Measurements from ENCODE around the gene ECHDC1. TPM values are rescaled to one million over a fixed set of nuclear protein-coding genes. Genes with fewer than 3 reads are reported as not detected.
"Not testable (repeated sequence)": the region's sequence is repeated elsewhere in the genome, so short reads cannot be mapped to it uniquely, and the experiment has no call there.

ECHDC1 gene
- total RNA-seq, 1 donor from 2014 or later: 47.2 TPM

- Histone ChIP-seq H3K9ac (ENCODE audit: low read length) (no peak overlapping the region), H3K79me2 (ENCODE audit: insufficient read depth, low read length) (no peaks in the 10 kb centered on the region), H3K4me3 (ENCODE audit: insufficient read depth, low read depth, low read length) (no peak overlapping the region), H4K20me1 (ENCODE audit: insufficient read depth, low read length) (no peaks in the 10 kb centered on the region), H3K4me1 (ENCODE audit: insufficient read depth, low read length) (no peaks in the 10 kb centered on the region), H3K9me3 (ENCODE audit: insufficient read depth, low read depth, low read length) (no peaks in the 10 kb centered on the region), H3K36me3 (ENCODE audit: insufficient read depth, low read length) (no peaks in the 10 kb centered on the region), H2AFZ (ENCODE audit: low read depth, low read length) (no peak overlapping the region), H3K4me2 (ENCODE audit: low read length) (no peak overlapping the region), H3K27ac (ENCODE audit: low read depth, low read length) (no peak overlapping the region), H3K27me3 (ENCODE audit: insufficient read depth, low read length) (no peaks in the 10 kb centered on the region)
- DNase-seq (ENCODE audit: low read depth) (no peak), FAIRE-seq (no peak)
- no peaks in the 10 kb centered on the region for H3K9me3 Mint-ChIP-seq (ENCODE audit: unreplicated experiment)
- no peak overlapping the region for H3K27ac Mint-ChIP-seq (ENCODE audit: unreplicated experiment)
- no peaks in the 10 kb centered on the region for H3K36me3 Mint-ChIP-seq (ENCODE audit: low read depth, unreplicated experiment)
- no peaks in the 10 kb centered on the region for H3K27me3 Mint-ChIP-seq (ENCODE audit: low read depth, unreplicated experiment)
- H3K4me3 Mint-ChIP-seq (ENCODE audit: unreplicated experiment): no peak overlapping the region
- H3K4me1 Mint-ChIP-seq (ENCODE audit: low read depth, unreplicated experiment): peaks cover 8% of the 10 kb centered on the region
- TF ChIP-seq EZH2 (IDR thresholded peaks at IDR 0.05; ENCODE audit: insufficient read depth, low read length) (no peak), CTCF (IDR thresholded peaks at IDR 0.05; ENCODE audit: insufficient read depth, low read depth, low read length) (no peak)
These were observed 42.4 kb upstream of the ECHDC1 start for GRCh38 chr6:127385668-127386430.

- not testable (repeated sequence) for H3K4me1 ChIP-seq (ENCODE audit: insufficient read depth, low read length); H2AFZ ChIP-seq (ENCODE audit: low read depth, low read length); H3K9ac ChIP-seq (ENCODE audit: low read length); H3K9me3 Mint-ChIP-seq (ENCODE audit: unreplicated experiment); H3K27ac ChIP-seq (ENCODE audit: low read depth, low read length); H3K4me1 Mint-ChIP-seq (ENCODE audit: low read depth, unreplicated experiment); H3K9me3 ChIP-seq (ENCODE audit: insufficient read depth, low read depth, low read length); H3K36me3 Mint-ChIP-seq (ENCODE audit: low read depth, unreplicated experiment); H3K36me3 ChIP-seq (ENCODE audit: insufficient read depth, low read length); H3K4me3 ChIP-seq (ENCODE audit: insufficient read depth, low read depth, low read length); H3K4me3 Mint-ChIP-seq (ENCODE audit: unreplicated experiment); H3K27me3 ChIP-seq (ENCODE audit: insufficient read depth, low read length); H3K27me3 Mint-ChIP-seq (ENCODE audit: low read depth, unreplicated experiment); DNase-seq (ENCODE audit: low read depth); H3K4me2 ChIP-seq (ENCODE audit: low read length); FAIRE-seq; H4K20me1 ChIP-seq (ENCODE audit: insufficient read depth, low read length); H3K27ac Mint-ChIP-seq (ENCODE audit: unreplicated experiment); H3K79me2 ChIP-seq (ENCODE audit: insufficient read depth, low read length)
These were observed 41.4 kb upstream of the ECHDC1 start for GRCh38 chr6:127384848-127385247.

GRCh38 chr6:127383988-127384387 is 40.6 kb upstream of the ECHDC1 start:
- no peak overlapping the region for H3K4me2 ChIP-seq (ENCODE audit: low read length)
- no peak overlapping the region for H3K27ac ChIP-seq (ENCODE audit: low read depth, low read length)
- H3K4me3 ChIP-seq (ENCODE audit: insufficient read depth, low read depth, low read length): no peak overlapping the region
- H3K27me3 ChIP-seq (ENCODE audit: insufficient read depth, low read length): no peaks in the 10 kb centered on the region
- no peaks in the 10 kb centered on the region for H4K20me1 ChIP-seq (ENCODE audit: insufficient read depth, low read length)
- no peaks in the 10 kb centered on the region for H3K9me3 ChIP-seq (ENCODE audit: insufficient read depth, low read depth, low read length)
- Mint-ChIP-seq H3K9me3 (ENCODE audit: unreplicated experiment) (peaks cover 3% of the 10 kb centered on the region), H3K27ac (ENCODE audit: unreplicated experiment) (no peak overlapping the region), H3K27me3 (ENCODE audit: low read depth, unreplicated experiment) (no peaks in the 10 kb centered on the region), H3K4me3 (ENCODE audit: unreplicated experiment) (no peak overlapping the region), H3K4me1 (ENCODE audit: low read depth, unreplicated experiment) (peaks cover 8% of the 10 kb centered on the region), H3K36me3 (ENCODE audit: low read depth, unreplicated experiment) (no peaks in the 10 kb centered on the region)
- H3K9ac ChIP-seq (ENCODE audit: low read length): no peak overlapping the region
- no peak overlapping the region for H2AFZ ChIP-seq (ENCODE audit: low read depth, low read length)
- no peaks in the 10 kb centered on the region for H3K79me2 ChIP-seq (ENCODE audit: insufficient read depth, low read length)
- H3K4me1 ChIP-seq (ENCODE audit: insufficient read depth, low read length): no peaks in the 10 kb centered on the region
- DNase-seq (ENCODE audit: low read depth): no peak
- no peak for TF ChIP-seq CTCF (IDR thresholded peaks at IDR 0.05; ENCODE audit: insufficient read depth, low read depth, low read length)
- TF ChIP-seq EZH2 (IDR thresholded peaks at IDR 0.05; ENCODE audit: insufficient read depth, low read length): no peak
- no peak for FAIRE-seq
- no peaks in the 10 kb centered on the region for H3K36me3 ChIP-seq (ENCODE audit: insufficient read depth, low read length)
